K562 (cell line): ENCODE results near the gene OSCAR. TPM values are rescaled to one million over a fixed set of nuclear protein-coding genes. Genes with fewer than 3 reads are reported as not detected.

ENCODE experiments used
- ATAC-seq: fragments of 200-7000 bp; cut with Tn5 transposase; 3 replicates; pipeline ENCODE4 v1.9.1; 2020; ENCODE audit warnings: moderate library complexity
- BruUV-seq: library from RNA; stranded (reverse); fragments of 400-500 nt; replicated peaks from 2 replicates; lab custom pipeline; 2021; lab: Mats Ljungman, UMichigan
- CTCF ChIA-PET: fragments of 300-600 bp; formaldehyde crosslinking; extraction: SDS; loops from one replicate; lab custom pipeline; 2021; ENCODE audit warnings: low intra/inter-chr PET ratio; lab: Yijun Ruan, JAX
- POLR2A ChIA-PET: fragments of 300-600, 350-650 bp; sonication (Branson Sonifier 250); formaldehyde crosslinking; extraction: SDS; loops from one replicate; lab custom pipeline; 2021; ENCODE audit warnings: antibody characterized with exemption, inconsistent platforms; lab: Yijun Ruan, JAX
- DNase-seq, 4 experiments: peaks; one replicate each; pipeline versions ENCODE4 v3.0.0 to v3.0.0-alpha.2; 2011 to 2018; ENCODE audit warnings: low spot score in 3 of 4, mixed read lengths in 3 of 4; ENCODE audit errors: extremely low read depth in 1 of 4
- FAIRE-seq: peaks from 2 replicates; lab custom pipeline; 2011; peaks lifted over from hg19 to GRCh38; lab: Jason Lieb, UNC
- H2AFZ ChIP-seq: 2 replicates; pipeline ENCODE4 v1.6.0; 2011; ENCODE audit warnings: low read depth, low read length, control low read depth, inconsistent platforms
- H3K27ac ChIP-seq: fragments of 200-600 bp; 3 replicates; pipeline ENCODE4 v1.8.0; 2011; ENCODE audit warnings: low read depth, mild to moderate bottlenecking, control low read depth, inconsistent platforms, low read length, moderate library complexity, mixed read lengths; ENCODE audit errors: extremely low read depth
- H3K27me3 ChIP-seq, 2 experiments: fragments of 300-600 bp in 1 of 2; 2 replicates in 1 of 2; 3 replicates in 1 of 2; pipeline versions ENCODE4 v1.6.0 to v1.8.0; 2011; ENCODE audit warnings: inconsistent platforms in 2 of 2, low read length in 2 of 2, mild to moderate bottlenecking in 1 of 2, mixed read lengths in 1 of 2, moderate library complexity in 1 of 2; ENCODE audit not compliant: control insufficient read depth in 2 of 2, insufficient read depth in 2 of 2
- H3K36me3 ChIP-seq: fragments of 300-600 bp; 3 replicates; pipeline ENCODE4 v1.8.0; 2011; ENCODE audit warnings: mild to moderate bottlenecking, low read length, inconsistent platforms; ENCODE audit not compliant: control insufficient read depth, insufficient read depth
- H3K4me1 ChIP-seq, 2 experiments: fragments of 200-600 bp in 1 of 2; replicated peaks in 1 of 2; 2 replicates in 1 of 2; 3 replicates in 1 of 2; pipeline versions ENCODE4 v1.5.1 to v1.8.0; 2011; ENCODE audit warnings: inconsistent platforms in 2 of 2, low read length in 2 of 2, mild to moderate bottlenecking in 1 of 2, mixed read lengths in 1 of 2, moderate library complexity in 1 of 2; ENCODE audit not compliant: control insufficient read depth in 2 of 2, insufficient read depth in 2 of 2
- H3K4me2 ChIP-seq: 2 replicates; pipeline ENCODE4 v1.6.1; 2011; ENCODE audit warnings: low read length, control low read depth, inconsistent platforms, mixed read lengths; ENCODE audit not compliant: insufficient read depth
- H3K4me3 ChIP-seq: fragments of 200-600 bp; sonication (generic), shearing (Covaris generic); 2 replicates; pipeline ENCODE4 v1.5.1; 2016; ENCODE audit warnings: control low read depth, inconsistent platforms
- H3K79me2 ChIP-seq: fragments of 200-600 bp; 3 replicates; pipeline ENCODE4 v1.8.0; 2011; ENCODE audit warnings: low read length, inconsistent platforms; ENCODE audit not compliant: control insufficient read depth, insufficient read depth
- H3K9ac ChIP-seq, 2 experiments: 2 replicates each; pipeline versions ENCODE4 v1.6.0 to v1.6.1; 2011; ENCODE audit warnings: low read depth in 2 of 2, low read length in 2 of 2, control low read depth in 1 of 2, inconsistent platforms in 1 of 2, mild to moderate bottlenecking in 1 of 2, mixed read lengths in 1 of 2; ENCODE audit not compliant: insufficient read depth in 1 of 2
- H3K9me1 ChIP-seq: one replicate; pipeline ENCODE4 v1.6.0; 2011; ENCODE audit warnings: inconsistent platforms, mild to moderate bottlenecking, low read length, moderate library complexity; ENCODE audit not compliant: control insufficient read depth, insufficient read depth
- H3K9me3 ChIP-seq: replicated peaks from 2 replicates; pipeline ENCODE4 v1.5.1; 2011; ENCODE audit warnings: low read depth, low read length, inconsistent platforms; ENCODE audit not compliant: control insufficient read depth, insufficient read depth
- H4K20me1 ChIP-seq: replicated peaks from 2 replicates; pipeline ENCODE4 v1.6.1; 2011; ENCODE audit warnings: low read length, inconsistent platforms, mixed read lengths; ENCODE audit not compliant: control insufficient read depth, insufficient read depth
- BCOR ChIP-seq: fragments of 450-650 bp; IDR thresholded peaks from 2 replicates; pipeline ENCODE4 v1.6.1; 2016
- FOS ChIP-seq: IDR thresholded peaks from 3 replicates; pipeline ENCODE4 v1.6.1; 2011; ENCODE audit not compliant: insufficient read length; ENCODE audit errors: extremely low read depth
- FOXA1 ChIP-seq: fragments of 450-650 bp; IDR thresholded peaks from 2 replicates; pipeline ENCODE4 v1.6.1; 2016; ENCODE audit warnings: mild to moderate bottlenecking, borderline replicate concordance
- HNRNPH1 ChIP-seq: fragments of 200-400 bp; formaldehyde crosslinking; optimal IDR thresholded peaks from 2 replicates; pipeline ENCODE3; 2017; ENCODE audit warnings: low read depth, mild to moderate bottlenecking, low read length, moderate library complexity
- KLF16 ChIP-seq: IDR thresholded peaks from 2 replicates; pipeline ENCODE4 v1.6.1; 2016; ENCODE audit warnings: antibody characterized with exemption
- RBFOX2 ChIP-seq: fragments of 200-400 bp; formaldehyde crosslinking; IDR thresholded peaks from 2 replicates; pipeline ENCODE4 v1.6.1; 2017; ENCODE audit warnings: low read depth, mild to moderate bottlenecking, low read length, moderate library complexity
- RBM25 ChIP-seq: fragments of 200-400 bp; formaldehyde crosslinking; IDR thresholded peaks from 2 replicates; pipeline ENCODE4 v1.6.1; 2018; ENCODE audit warnings: low read length, low read depth, moderate library complexity; ENCODE audit not compliant: severe bottlenecking
- ZBTB33 ChIP-seq: sonication (generic); formaldehyde crosslinking; IDR thresholded peaks from 2 replicates; pipeline ENCODE4 v1.8.1; 2023; ENCODE audit warnings: mild to moderate bottlenecking, missing genetic modification reagents
- WGBS: fragments of 100-300 bp; shearing (Covaris generic); methylation state at CpG from one replicate; pipeline ENCODE4 v1.1.6; 2016; ENCODE audit warnings: low coverage, mixed read lengths; ENCODE audit not compliant: insufficient coverage; ENCODE audit errors: missing lambda C conversion rate; 5-methylcytosine and 5-hydroxymethylcytosine counted together
- in situ Hi-C: fragments of 300-500 bp; cut with MboI; formaldehyde crosslinking; loops from 4 replicates; pipeline ENCODE4 v1.15.0; 2018; ENCODE audit warnings: inconsistent platforms, mixed read lengths
- intact Hi-C: fragments of 100-400 bp; cut with micrococcal nuclease; formaldehyde crosslinking; loops from 2 replicates; pipeline ENCODE4 v1.14.2; 2022
- polyA plus RNA-seq, 8 experiments: library from polyadenylated mRNA; depleted of rRNA in 4 of 8; stranded (reverse) in 5 of 8; unstranded in 3 of 8; fragments of >200 nt; fragmentation: Nextera tagmentation in 2 of 8; fragmentation: Illumina TruSeq in 1 of 8; extraction: Ambion mirVana in 2 of 8; extraction: Trizol in 1 of 8; gene quantifications; 2 replicates each; pipeline versions ENCODE4 v1.2.1 to v1.2.3, GENCODE V29; 2011 to 2014; ENCODE audit warnings: inconsistent platforms in 1 of 8, missing spikeins in 1 of 8
- total RNA-seq, 7 experiments: library from RNA; depleted of rRNA in 6 of 7; stranded (reverse); fragments of >200 nt in 6 of 7; fragmentation: Illumina TruSeq in 2 of 7; extraction: Trizol in 2 of 7; gene quantifications; 2 replicates each; pipeline versions ENCODE4 v1.2.1 to v1.2.3, GENCODE V29; 2011 to 2021; ENCODE audit warnings: low replicate concordance in 1 of 7
- TF ChIP-seq, protein P1 (sequence below): sonication (generic); IDR thresholded peaks from 2 replicates; pipeline ENCODE4 v1.6.1; 2016

Gene OSCAR
- total and polyA plus RNA-seq, 9 of the 15 experiments (the other 6 are each of a cell fraction or from before 2014, with no cell fraction given): 0.09 to 0.62 (median 0.13) TPM; not detected in 5

GRCh38 chr19:54149021-54149812 is 48.6 kb upstream of the OSCAR start:
- no peak overlapping the region for H3K4me2 ChIP-seq
- H3K9me3 ChIP-seq: no peaks in the 10 kb centered on the region
- intact Hi-C loops: no loop called here
- in situ Hi-C loops: no loop called here
- H3K9ac ChIP-seq: 0 out of 4 replicates have a peak overlapping the region, but pooled peaks of 1 of the 2 experiments have one; percentile 8
- ChIA-PET POLR2A (interaction anchor here (0.6 to 4.1 kb wide), 4 partner anchors 9 to 62 kb away, joined by 3 to 29 read pairs (median 4); partner anchors contain the start of gene CNOT3), CTCF (no interaction called here)
- 0 out of 2 replicates have a peak, but pooled peaks have one; percentile 20 for TF ChIP-seq RBFOX2
- TF ChIP-seq HNRNPH1: no peak
- ATAC-seq (no peak), FAIRE-seq (no peak), DNase-seq (no peak)
- 80% methylated on average over 6 of the region's 12 CpGs for WGBS
- H3K79me2 ChIP-seq: no peaks in the 10 kb centered on the region
- no TSS peak for BruUV-seq
- peaks cover 96% of the 10 kb centered on the region; the same call in 2 of the 3 replicates for H3K36me3 ChIP-seq
- H2AFZ ChIP-seq: no peak overlapping the region
- H3K27ac ChIP-seq: no peak overlapping the region
- peaks cover 0 to 10% of the 10 kb centered on the region in 2 experiments; a peak in 1 of 5 replicates for H3K4me1 ChIP-seq
- no peaks in the 10 kb centered on the region for H3K27me3 ChIP-seq
- no peaks in the 10 kb centered on the region; the same call in 1 of the 2 replicates for H4K20me1 ChIP-seq
- no peaks in the 10 kb centered on the region for H3K9me1 ChIP-seq
- no peak overlapping the region for H3K4me3 ChIP-seq

DNA sequence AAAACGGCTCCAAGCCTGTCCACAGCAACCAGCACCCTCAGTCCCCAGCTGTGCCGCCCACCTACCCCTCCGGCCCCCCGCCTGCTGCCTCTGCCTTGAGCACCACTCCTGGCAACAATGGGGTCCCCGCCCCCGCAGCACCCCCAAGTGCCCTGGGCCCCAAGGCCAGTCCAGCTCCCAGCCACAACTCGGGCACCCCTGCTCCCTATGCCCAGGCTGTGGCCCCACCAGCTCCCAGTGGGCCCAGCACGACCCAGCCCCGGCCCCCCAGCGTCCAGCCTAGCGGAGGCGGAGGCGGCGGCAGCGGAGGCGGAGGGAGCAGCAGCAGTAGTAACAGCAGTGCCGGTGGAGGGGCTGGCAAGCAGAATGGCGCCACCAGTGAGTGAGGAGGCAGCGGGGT is 47.6 kb upstream of the OSCAR start:
- Histone ChIP-seq H3K27ac (no peak overlapping the region), H3K9me1 (no peaks in the 10 kb centered on the region), H3K79me2 (no peaks in the 10 kb centered on the region), H3K27me3 (no peaks in the 10 kb centered on the region), H3K4me3 (no peak overlapping the region), H3K9ac (no peak overlapping the region), H3K4me2 (no peak overlapping the region), H3K9me3 (no peaks in the 10 kb centered on the region), H2AFZ (no peak overlapping the region), H3K36me3 (peaks cover 96% of the 10 kb centered on the region; the same call in 2 of the 3 replicates), H3K4me1 (peaks cover 0 to 10% of the 10 kb centered on the region in 2 experiments; a peak in 1 of 5 replicates), H4K20me1 (no peaks in the 10 kb centered on the region)
- ChIA-PET CTCF (no interaction called here), POLR2A (interaction anchor here (1.2 to 4.1 kb wide), 3 partner anchors 10 to 11 kb away, joined by 3 to 29 read pairs (median 5); partner anchors contain the start of genes CNOT3 and LENG1)
- in situ Hi-C loops (no loop called here), intact Hi-C loops (no loop called here)
- no peak for FAIRE-seq
- no peak for DNase-seq
- no TSS peak for BruUV-seq
- 90% methylated on average over 10 of the region's 19 CpGs for WGBS
- ATAC-seq: no peak
- TF ChIP-seq FOXA1 (no peak), BCOR (no peak), FOS (no peak), RBM25 (no peak), ZBTB33 (CRISPR knock-in tag) (peak; percentile 31; the same call in 1 of the 2 replicates), KLF16 (no peak), RBFOX2 (peak; percentile 18; the same call in 1 of the 2 replicates)
- TF ChIP-seq, protein P1, sequence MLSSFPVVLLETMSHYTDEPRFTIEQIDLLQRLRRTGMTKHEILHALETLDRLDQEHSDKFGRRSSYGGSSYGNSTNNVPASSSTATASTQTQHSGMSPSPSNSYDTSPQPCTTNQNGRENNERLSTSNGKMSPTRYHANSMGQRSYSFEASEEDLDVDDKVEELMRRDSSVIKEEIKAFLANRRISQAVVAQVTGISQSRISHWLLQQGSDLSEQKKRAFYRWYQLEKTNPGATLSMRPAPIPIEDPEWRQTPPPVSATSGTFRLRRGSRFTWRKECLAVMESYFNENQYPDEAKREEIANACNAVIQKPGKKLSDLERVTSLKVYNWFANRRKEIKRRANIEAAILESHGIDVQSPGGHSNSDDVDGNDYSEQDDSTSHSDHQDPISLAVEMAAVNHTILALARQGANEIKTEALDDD: no peak
